HG02588 (cell line): ENCODE results near the gene RTP1.
"Not testable (repeated sequence)": the region's sequence is repeated elsewhere in the genome, so short reads cannot be mapped to it uniquely, and the experiment has no call there.

Experiments used
- ATAC-seq: cut with Tn5 transposase; IDR thresholded peaks from one replicate; pipeline ENCODE4 v1.9.1; 2021; ENCODE audit warnings: mild to moderate bottlenecking, moderate library complexity; ENCODE audit not compliant: unreplicated experiment

RTP1 gene

GRCh38 chr3:187237741-187238140, 40.5 kb downstream of the RTP1 start:
- no peak for ATAC-seq

- ATAC-seq, result no peak
Measured at GRCh38 chr3:187238239-187238638, 41.0 kb downstream of the RTP1 start.

GRCh38 chr3:187238835-187239234, 41.5 kb downstream of the RTP1 start:
- ATAC-seq, result not testable (repeated sequence)

- no peak for ATAC-seq
Measured at GRCh38 chr3:187242435-187242834, 45.1 kb downstream of the RTP1 start.

GRCh38 chr3:187242900-187243299, 45.6 kb downstream of the RTP1 start:
- no peak for ATAC-seq

GRCh38 chr3:187243933-187244524, 46.7 kb downstream of the RTP1 start:
- ATAC-seq, result no peak

- no peak for ATAC-seq
Measured at GRCh38 chr3:187247398-187247797, 50.1 kb downstream of the RTP1 start.
